Raji (cell line): ENCODE measurements around the gene SDC4.

Experiments used
- POLR2A ChIP-seq: IDR thresholded peaks from 2 replicates; pipeline ENCODE4 v1.6.1; 2011; ENCODE audit warnings: low read depth, low read length, control low read depth; ENCODE audit not compliant: insufficient read depth

SDC4 gene

DNA sequence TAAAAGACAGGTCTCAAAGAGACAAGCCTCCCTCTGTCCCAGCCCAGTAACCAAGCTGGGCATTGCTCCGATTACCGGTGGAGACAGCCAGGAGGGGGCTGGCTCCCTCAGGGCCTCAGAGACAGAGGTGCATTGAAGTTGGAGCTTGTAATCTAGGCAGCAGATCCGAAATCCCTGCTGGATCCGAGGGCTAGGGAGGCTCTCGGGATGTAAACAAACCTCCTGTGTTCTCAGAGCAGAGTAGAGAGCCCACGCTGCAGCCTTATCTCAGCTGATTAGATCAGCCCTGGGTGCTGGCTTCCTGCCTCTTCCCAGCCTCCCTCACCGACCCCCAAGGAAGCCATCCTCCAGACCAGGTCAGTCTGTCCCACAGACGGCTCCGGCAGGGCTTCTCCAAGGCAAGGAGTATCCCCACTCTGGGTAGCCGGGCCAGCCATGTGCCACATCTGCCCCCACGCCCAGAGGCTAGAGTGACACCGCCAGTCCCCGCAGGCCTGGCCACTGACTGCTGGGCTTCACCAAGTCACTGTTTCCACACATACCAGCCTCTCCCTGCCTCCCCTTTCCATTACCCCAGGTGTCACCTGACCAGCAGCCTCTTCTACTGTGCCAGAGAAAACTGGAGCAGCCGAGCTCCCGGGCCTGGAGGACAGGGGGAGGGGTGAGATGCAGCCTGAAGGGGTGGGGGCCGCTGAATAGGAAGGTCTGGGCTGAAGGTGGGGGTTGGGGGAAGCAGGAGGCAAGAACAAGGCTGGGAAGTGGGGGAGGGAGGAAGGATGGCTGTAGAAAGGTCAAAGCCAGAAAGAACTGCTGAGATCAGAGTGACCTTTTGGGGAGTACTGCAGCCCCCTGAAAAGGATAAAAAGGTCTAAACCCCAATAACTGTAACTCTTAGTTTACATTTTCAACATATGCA is 6.0 kb downstream of the SDC4 start:
- no peak for TF ChIP-seq POLR2A

DNA sequence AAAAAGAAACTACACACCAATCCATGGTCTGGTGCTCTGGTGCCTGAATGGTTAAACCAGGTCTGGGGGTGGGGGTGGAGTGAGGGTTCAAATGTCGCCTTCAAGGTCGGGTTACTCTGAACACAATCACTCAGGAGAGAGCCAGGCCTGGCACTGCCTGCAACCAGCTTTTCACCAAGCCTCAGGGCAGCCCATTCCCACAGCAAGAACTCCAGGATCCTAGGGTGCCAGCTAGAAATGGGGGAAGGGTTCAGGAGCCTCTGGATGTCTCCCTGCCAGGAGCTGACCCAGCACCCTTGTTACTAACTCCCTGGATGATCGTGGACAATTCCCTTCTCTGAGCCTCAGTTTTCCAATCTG is 6.7 kb downstream of the SDC4 start:
- TF ChIP-seq POLR2A = no peak

DNA sequence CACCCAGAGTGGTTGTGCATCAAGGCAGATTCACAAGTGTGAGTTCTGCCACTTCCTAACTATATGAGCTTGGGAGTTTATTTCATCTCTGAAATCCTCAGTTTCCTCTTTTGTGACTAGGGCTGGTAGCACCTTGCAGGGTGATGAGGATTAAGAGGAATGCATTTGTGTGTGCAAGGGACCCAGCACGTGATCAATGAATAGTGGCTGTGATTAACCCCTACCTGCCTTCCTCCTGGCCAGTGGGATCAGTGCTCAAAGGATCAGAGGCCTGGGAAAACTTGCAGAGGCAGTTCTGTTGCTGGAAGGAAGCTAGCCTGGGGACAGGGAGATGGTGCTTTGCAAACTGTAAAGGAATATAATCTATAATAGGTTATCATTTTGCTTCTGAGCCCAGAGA is 7.3 kb downstream of the SDC4 start:
- TF ChIP-seq POLR2A = no peak

DNA sequence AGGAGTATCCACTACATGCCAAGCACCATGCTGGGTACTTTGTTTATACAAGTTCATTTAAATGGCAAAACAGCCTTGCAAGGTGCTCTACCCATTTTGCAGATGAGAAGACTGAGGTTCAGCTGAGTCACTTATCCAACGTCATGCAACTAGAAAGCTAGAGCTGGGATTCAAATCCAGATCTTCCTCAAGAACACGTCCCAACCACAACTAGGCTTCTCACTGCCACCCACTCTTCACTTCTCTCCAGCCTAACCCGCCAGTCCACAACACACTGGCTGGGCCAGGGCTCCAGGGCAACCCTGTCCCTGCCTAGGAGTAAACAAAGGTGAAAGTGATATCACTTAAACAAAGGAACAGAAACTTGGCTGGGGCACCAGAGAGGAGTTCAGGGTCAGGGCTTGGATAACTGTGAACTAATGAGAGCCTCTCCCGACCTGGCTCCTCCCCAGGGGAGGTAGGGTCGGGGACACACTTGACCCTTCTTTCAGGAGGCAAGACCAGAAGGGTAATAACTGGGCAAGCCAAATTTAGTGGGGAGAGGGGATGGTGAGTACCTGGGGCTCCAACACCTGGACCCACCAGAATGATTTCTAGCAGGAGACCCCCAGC is 7.9 kb downstream of the SDC4 start:
- TF ChIP-seq POLR2A = no peak

DNA sequence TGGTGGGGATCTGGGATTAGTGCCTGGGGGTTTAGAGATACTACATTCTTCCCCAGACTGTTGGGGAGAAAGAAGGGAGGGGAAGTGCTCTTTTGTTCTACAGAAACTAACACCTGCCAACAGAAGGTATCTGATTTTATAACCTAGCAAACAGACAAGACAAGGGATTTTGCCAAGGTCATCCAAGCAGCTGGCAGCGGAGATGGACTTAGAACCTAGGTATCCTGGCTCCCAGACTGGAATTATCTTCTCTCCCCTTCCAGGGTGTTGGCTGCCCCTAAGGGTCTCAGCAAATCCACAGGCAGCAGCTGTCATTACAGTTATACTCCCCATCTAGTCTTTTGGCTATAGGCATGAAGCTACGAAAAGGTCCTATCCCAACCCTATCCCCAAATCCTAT is 8.4 kb downstream of the SDC4 start:
- no peak for TF ChIP-seq POLR2A

DNA sequence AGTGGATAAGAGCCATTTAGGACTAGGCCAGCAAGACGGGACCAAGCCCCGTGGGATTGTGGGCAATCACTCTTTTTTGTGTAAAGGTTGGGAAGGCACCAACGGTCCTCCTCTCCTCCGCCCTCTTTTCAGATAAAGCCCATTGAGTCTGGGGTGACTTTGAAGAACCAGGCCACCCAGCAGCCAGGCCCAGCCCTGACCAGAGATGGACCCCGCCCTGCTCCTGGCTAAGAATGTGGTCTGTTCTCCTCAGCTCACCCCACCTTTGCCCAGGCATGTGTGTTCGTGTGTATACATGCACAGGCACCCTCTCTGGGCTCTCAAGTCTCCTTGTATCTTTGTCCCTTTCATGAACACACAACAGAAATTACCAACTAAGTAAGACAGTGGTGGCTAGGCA is 9.1 kb downstream of the SDC4 start:
- no peak for TF ChIP-seq POLR2A

DNA sequence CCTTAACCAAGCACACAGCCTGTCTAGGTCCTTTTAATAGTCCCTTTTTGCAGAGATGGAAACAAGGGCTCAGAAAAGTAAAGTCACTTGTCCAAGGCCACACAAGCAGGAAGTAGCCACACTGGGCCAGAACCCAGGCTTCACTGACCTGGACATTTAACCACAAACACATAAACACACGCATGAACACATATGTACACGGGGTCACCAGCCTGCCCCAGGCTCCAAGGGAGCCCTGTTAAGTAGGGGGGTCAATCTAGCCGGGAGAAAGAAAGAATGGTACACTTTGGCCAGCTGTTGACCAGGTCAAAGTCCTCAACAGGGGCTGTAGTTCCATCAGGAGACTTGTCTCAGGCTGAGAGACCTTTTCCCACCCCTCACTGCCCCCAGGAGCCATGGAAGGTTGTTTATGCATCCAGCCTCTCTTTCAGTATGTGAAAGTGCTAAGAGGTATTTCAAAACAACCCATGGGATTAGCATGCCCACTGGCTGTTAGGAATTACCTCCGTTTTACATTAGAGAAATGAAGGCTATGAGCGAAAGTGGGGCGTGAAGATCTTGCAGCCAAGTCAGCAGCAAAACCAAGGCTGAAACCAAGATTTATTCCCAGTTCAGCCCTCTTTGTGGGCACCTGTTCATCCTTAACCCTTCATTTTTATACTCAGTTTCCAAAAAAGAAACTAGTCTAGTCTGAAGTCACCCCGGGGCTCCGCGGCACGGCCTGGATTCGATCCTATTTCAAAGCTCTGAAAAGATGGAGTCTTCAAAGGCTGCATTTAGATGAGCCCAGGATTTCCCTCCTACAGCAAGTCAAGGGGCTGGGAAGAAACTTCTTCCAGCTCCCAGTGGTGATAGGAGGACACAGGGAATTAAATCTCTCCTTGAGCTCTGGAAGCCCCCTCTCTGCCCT is 9.8 kb downstream of the SDC4 start:
- TF ChIP-seq POLR2A = no peak

DNA sequence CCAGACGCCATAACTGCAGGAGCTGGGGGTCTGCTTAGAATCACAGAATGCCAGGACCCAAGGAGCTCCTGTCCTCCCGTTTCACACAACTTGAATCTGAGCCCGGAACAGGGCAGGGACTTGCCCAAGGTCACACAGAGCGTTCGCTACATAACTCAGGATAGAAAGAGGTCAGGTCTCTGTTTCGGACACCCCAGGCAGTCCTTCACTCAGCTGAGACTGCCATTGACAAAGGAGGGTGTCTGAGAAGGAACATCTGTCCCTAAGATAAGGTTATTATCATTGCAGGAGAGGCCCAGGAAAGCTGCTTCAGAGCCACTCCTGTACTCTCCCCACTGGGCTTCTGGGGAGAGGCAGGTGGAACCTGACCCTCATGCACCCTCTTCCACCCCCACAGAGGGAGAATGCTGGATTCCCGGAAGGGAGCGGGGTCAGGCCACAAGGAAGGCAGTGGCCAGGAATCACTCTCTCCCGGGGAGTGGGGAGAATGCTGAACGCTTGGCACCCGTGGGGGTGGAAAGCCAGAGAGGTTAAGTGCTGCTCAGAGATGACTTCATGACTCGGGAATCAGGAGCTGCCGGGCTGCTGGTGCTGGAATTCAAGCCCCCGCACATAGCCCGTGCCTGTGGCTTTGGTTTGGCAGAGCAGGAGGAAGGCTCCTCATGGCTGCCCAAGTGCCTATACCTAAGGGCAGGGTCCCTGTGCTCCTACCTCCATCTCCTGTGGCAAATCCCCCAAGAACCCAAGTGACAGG is 10.7 kb downstream of the SDC4 start:
- no peak for TF ChIP-seq POLR2A

DNA sequence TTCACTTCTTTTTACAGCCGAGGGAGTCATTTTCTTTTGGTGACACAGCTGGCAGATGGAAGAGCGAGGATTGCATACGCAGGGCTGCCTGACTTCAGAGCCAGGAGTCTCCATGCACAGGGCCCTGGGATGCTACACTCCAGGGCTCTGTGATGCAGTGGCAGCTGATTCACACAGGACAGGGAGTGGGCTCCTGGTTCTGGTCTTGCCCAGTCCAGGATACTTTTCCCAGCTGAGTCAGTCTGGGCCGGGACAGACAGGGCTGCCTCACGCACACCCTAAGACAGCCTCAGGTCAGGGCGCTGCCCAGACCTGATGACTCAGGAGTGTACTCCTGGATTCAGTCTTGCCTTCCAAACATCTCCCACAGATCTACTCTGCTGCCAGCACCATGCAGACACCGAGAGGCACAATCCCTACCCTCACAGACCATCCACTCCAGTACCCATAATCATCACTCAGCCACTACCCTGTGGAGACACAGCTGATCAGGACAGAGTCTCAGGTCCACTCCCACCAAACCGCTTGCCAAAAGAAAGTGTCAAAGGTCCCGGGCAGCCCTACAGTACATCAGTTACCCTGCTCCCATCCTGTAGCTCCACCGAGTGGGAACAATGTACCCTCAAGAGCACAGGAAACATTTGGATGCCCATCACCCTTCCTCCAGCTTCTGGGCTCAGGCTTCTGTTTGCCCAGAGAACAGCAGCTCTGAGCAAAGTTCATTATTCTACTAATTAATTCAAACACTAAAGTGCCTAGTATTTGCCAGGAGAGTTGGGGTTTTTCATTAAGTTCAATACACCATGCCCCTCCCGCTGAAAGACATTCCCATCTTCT is 11.5 kb downstream of the SDC4 start:
- no peak for TF ChIP-seq POLR2A

DNA sequence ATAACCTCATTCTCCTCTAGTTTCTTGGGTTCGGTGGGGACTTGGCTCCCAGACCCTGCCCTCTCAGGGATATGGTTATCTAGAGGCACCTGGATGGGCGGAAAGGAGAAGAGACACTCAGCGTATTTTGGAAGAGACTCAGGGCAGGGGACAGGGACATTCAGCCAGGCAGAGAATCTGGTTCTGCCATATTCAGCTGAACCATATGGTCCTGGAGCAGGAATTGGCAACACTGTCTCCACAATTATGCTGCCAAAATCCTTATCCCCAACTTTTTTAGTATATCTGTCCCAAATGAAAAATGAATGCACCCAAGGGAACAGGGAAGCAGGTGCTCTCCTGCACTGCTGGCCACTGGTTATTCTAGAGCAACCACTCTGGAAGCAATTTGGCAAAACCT is 17.7 kb downstream of the SDC4 start:
- TF ChIP-seq POLR2A = no peak

DNA sequence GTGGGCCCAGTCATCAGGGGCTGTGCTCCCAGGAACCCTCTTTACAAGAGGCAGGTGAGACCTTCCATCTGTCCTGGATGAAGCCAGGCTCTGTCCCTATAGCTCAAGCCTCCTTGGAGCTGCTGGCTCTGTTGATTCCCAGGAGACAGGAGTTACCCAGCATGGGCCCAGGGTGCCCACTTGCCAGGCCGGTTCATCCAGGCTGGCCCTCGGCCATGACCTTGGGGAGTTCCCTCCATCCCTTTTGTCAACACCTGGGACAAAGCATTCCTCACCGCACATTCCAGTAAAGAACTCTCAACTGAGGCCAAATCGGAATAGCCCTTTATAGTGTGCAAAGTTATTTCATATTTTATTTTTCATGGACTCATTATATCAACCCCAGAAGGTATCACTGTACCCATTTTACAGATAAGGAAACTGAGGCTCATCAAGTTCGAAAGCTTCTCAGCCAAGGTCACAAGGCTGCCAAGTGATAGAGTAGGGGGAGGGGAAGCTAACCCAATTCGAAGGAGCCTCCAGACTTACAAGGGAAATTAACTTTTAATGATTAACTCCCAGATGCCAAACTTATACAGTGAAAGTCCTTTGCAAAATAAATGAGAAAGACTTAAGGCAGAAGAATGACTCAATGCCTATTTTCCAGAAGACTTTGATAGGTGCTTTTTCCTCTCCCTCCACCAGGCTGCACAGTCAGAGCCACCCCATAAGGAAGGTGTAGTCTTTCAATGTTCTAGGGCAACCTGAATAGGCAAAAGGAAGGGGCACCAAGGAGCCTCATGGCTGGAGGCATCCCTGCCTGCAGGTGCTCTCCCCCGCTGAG is 18.5 kb downstream of the SDC4 start:
- TF ChIP-seq POLR2A = no peak

DNA sequence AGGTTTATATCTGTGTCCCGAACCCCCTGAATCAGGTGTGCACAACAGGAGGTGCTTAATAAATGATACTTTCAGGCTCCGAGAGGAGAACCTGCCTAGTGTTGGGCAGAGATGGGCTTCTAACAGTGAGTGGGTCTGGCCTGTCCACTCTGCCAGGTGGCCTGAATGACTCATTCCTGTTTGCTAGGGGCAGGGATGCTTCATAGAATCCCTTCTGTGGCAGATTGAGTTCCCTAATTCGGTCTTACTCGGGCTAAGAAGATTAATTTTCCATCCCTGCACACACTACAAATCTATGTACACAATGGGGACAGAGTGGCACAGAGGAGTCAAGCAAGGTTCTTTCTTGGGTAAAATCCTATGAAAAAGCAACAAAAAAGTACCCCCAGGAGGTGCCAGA is 19.8 kb downstream of the SDC4 start:
- no peak for TF ChIP-seq POLR2A

DNA sequence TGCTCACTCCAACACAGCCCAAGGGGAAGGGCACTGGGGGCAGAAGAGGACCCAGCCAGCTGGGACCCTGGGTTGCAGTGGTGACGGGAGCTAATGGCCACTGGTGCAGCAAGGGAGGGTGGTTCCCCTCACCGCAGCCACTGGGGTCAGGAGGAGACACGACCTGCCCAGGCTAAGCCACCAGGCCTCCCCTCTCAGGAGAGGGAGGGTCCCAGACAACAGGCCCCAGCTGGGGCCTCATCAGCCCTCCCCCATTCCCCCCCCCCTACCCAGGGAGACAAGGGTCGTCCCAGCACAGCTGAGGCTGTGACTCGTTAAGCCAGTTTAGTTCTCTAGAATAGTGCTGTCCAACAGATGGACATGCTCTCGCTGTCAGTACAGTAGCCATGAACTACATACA is 22.9 kb downstream of the SDC4 start:
- TF ChIP-seq POLR2A = no peak
